KBM-7 (cell line): ENCODE data around the gene MYT1.

Experiments used
- DNase-seq: peaks from one replicate; pipeline ENCODE4 v3.0.0-alpha.2; 2015
- in situ Hi-C: fragments of 300-500 bp; cut with MboI; formaldehyde crosslinking; loops from 2 replicates; pipeline ENCODE4 v1.14.3; 2020; ENCODE audit warnings: low sequenced_read_pairs, low pct_unique_long_range_greater_than_20kb, mixed read lengths

MYT1 gene

GRCh38 chr20:64138276-64138815 lies 25.9 kb upstream of the MYT1 start:
- no peak for DNase-seq
- in situ Hi-C loops = no loop called here

GRCh38 chr20:64139199-64140060 lies 24.8 kb upstream of the MYT1 start:
- DNase-seq = no peak
- in situ Hi-C loops = no loop called here

- DNase-seq = no peak
- in situ Hi-C loops = no loop called here
Observed at GRCh38 chr20:64140061-64140931, 24.0 kb upstream of the MYT1 start.

- in situ Hi-C loops = no loop called here
- no peak for DNase-seq
Observed at GRCh38 chr20:64140956-64141355, 23.3 kb upstream of the MYT1 start.

DNA sequence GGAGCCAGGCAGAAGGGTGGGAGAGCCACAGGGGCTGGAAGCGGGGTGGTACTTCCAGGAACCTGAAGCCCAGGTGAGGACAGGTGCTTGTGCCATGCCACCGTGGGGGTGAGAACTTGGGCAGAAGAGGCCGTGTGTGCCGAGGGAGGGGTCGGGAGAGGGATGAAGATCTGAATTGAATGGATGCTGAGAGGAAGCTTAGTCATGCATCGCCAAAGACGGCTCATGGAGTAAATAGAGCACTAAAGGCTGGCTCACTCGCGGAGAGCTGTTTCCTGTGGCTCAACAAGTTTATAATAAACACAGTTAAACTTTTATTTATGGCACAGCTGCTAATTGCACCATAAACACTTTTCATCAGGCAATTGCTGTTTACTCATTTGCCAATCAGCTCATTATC lies 21.7 kb upstream of the MYT1 start:
- DNase-seq = no peak
- in situ Hi-C loops = no loop called here

GRCh38 chr20:64143018-64143801 lies 21.0 kb upstream of the MYT1 start:
- no peak for DNase-seq
- in situ Hi-C loops = no loop called here

GRCh38 chr20:64144144-64144912 lies 19.9 kb upstream of the MYT1 start:
- in situ Hi-C loops = no loop called here

DNA sequence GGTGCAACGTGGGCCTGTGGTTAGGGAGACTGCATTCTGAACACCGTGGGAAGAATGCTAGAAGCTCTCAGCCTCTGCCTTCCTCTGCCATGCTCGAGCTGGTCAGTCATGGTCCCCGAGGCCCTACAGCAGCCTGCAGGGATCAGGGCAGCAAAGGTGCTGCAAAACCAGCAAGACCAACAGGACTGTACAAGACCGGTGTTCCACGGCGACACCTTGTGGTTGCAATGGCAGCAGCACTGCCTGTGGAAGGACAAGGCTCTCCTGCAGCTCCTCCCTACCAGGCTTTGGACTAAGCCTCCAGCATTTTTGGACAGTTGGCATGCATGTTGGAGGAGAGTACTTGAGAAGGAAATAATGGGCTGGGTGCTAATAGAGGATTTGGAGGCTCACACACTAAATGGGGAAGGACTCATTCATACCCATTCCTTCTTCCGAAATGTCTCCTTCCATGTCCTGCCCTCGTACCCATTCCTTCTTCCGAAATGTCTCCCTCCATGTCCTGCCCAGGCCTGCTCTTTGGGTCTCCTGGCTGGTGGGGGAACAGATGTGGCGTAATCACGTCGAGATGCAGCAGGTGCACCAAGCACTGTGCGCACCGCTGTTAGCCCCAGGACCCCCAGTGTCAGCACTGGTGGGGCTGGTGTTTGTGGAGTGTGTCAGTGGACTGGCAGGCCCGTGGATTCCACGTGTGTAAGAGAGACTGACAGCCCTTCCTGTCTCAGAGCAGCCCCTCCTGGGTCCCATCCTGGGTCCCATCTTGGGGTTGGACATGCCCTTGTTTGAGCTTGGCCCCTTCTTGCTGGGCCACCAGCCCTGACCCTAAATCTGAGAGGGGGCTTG lies 18.6 kb upstream of the MYT1 start:
- peak; percentile 15 for DNase-seq
- in situ Hi-C loops = no loop called here

More at GRCh38 chr20:64144144-64144912, 19.9 kb upstream of the MYT1 start:
- DNase-seq = no peak

GRCh38 chr20:64146301-64146935 lies 17.8 kb upstream of the MYT1 start:
- in situ Hi-C loops = no loop called here

DNA sequence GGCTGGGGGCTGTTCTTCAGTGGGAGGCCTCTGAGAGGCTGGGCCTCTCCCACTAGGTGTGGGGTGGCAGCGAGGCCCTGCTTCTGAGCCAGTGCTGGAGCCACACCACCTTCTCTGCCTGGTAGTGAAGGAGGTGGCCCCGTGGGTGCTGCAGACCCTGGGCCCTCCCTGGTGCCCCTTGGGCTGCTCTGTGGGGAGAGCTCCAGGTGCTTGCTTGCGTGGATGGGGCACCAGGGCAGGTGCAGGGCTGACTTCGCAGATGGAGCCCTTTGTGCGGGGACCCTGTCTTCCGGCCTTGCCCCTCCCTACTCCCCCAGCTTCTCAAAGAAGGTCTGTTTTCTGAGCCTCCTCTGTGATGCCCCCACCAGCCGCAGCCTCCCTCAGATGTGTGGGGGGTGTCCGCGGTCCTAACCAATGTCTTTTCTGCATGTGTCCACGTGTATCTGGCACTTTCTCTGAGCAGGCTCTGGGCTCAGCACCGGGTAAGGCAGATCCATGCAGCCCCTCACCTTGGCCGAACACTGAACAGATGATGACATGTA lies 17.2 kb upstream of the MYT1 start:
- in situ Hi-C loops = no loop called here
- DNase-seq = no peak

More at GRCh38 chr20:64146301-64146935, 17.8 kb upstream of the MYT1 start:
- DNase-seq = no peak

GRCh38 chr20:64148581-64148980 lies 15.7 kb upstream of the MYT1 start:
- no peak for DNase-seq
- in situ Hi-C loops = no loop called here

- no peak for DNase-seq
Observed at GRCh38 chr20:64149141-64149540, 15.1 kb upstream of the MYT1 start.

DNA sequence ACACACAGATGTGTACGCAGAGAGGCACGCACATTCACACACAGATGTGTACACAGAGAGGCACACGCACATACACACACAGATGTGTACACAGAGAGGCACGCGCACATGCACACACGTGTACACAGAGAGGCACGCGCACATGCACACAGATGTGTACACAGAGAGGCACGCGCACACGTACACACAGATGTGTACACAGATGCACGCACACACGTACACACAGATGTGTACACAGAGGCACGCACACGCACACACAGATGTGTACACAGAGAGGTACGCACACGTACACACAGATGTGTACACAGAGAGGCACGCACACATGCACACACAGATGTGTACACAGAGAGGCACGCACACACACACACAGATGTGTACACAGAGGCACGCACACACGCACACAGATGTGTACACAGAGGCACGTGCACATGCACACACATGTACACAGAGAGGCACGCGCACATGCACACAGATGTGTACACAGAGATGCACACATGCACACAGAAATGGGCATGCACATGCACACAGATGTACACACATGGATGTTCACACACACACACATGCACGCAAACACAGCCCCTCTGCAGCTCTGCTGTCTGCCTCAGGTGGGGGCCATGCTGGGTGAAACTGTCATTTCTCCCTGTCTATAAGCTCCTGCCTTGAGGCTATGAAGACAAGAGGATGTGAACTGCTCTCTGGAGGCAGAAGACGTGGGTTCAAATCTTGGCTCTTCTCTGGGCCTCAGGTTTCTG lies 14.3 kb upstream of the MYT1 start:
- in situ Hi-C loops = no loop called here
- DNase-seq = no peak

More at GRCh38 chr20:64149141-64149540, 15.1 kb upstream of the MYT1 start:
- in situ Hi-C loops = no loop called here

GRCh38 chr20:64150756-64151632 lies 13.3 kb upstream of the MYT1 start:
- DNase-seq = no peak
- in situ Hi-C loops = no loop called here
